ENCODE data around the gene FKBP5.

GRCh38 chr6:35716798-35717197 lies 28.1 kb upstream of the FKBP5 start:
- TF ChIP-seq CTCF (IDR thresholded peaks at IDR 0.05) (no peak), POLR2A (IDR thresholded peaks at IDR 0.05) (no peak), POLR2AphosphoS5 (IDR thresholded peaks at IDR 0.05) (no peak)
